Astrocyte (in vitro differentiated cells and primary cell): ENCODE results near the gene MTUS2. TPM values are rescaled to one million over a fixed set of nuclear protein-coding genes. Genes with fewer than 3 reads are reported as not detected.

Experiments used
- DNase-seq: peaks from one replicate; pipeline ENCODE4 v3.0.0-alpha.2; 2010; ENCODE audit warnings: low read depth
- FAIRE-seq: peaks from 2 replicates; lab custom pipeline; 2011; peaks lifted over from hg19 to GRCh38; lab: Jason Lieb, UNC
- H2AFZ ChIP-seq: 2 replicates; pipeline ENCODE4 v1.6.0; 2012; ENCODE audit warnings: low read depth, low read length, inconsistent platforms
- H3K27ac ChIP-seq: 2 replicates; pipeline ENCODE4 v1.5.1; 2011; ENCODE audit warnings: low read depth, low read length, inconsistent platforms
- H3K27me3 ChIP-seq: 2 replicates; pipeline ENCODE4 v1.6.0; 2011; ENCODE audit warnings: low read length, inconsistent platforms; ENCODE audit not compliant: insufficient read depth
- H3K36me3 ChIP-seq: 2 replicates; pipeline ENCODE4 v1.5.1; 2011; ENCODE audit warnings: low read length, inconsistent platforms; ENCODE audit not compliant: insufficient read depth
- H3K4me1 ChIP-seq: 2 replicates; pipeline ENCODE4 v1.5.1; 2011; ENCODE audit warnings: low read length, inconsistent platforms; ENCODE audit not compliant: insufficient read depth
- H3K4me2 ChIP-seq: 2 replicates; pipeline ENCODE4 v1.6.0; 2012; ENCODE audit warnings: low read length, inconsistent platforms
- H3K4me3 ChIP-seq: 2 replicates; pipeline ENCODE4 v1.5.1; 2011; ENCODE audit warnings: low read depth, mild to moderate bottlenecking, low read length, inconsistent platforms; ENCODE audit not compliant: insufficient read depth
- H3K79me2 ChIP-seq: 2 replicates; pipeline ENCODE4 v1.6.0; 2012; ENCODE audit warnings: mild to moderate bottlenecking, low read length, inconsistent platforms; ENCODE audit not compliant: insufficient read depth
- H3K9ac ChIP-seq: 2 replicates; pipeline ENCODE4 v1.6.0; 2012; ENCODE audit warnings: mild to moderate bottlenecking, low read length, inconsistent platforms
- H3K9me3 ChIP-seq: 2 replicates; pipeline ENCODE4 v1.5.1; 2012; ENCODE audit warnings: low read depth, mild to moderate bottlenecking, low read length, inconsistent platforms; ENCODE audit not compliant: insufficient read depth
- H4K20me1 ChIP-seq: 2 replicates; pipeline ENCODE4 v1.6.0; 2012; ENCODE audit warnings: low read length, inconsistent platforms; ENCODE audit not compliant: insufficient read depth
- H3K27ac Mint-ChIP-seq: one replicate; pipeline ENCODE4 v1.8.0; 2021; ENCODE audit warnings: mild to moderate bottlenecking, mixed read lengths; ENCODE audit not compliant: unreplicated experiment
- H3K27me3 Mint-ChIP-seq: one replicate; pipeline ENCODE4 v1.8.0; 2021; ENCODE audit warnings: low read depth, mixed read lengths; ENCODE audit not compliant: unreplicated experiment
- H3K36me3 Mint-ChIP-seq: one replicate; pipeline ENCODE4 v1.8.0; 2021; ENCODE audit warnings: low read depth, mixed read lengths; ENCODE audit not compliant: unreplicated experiment
- H3K4me1 Mint-ChIP-seq: one replicate; pipeline ENCODE4 v1.8.0; 2021; ENCODE audit warnings: low read depth, mixed read lengths; ENCODE audit not compliant: unreplicated experiment
- H3K4me3 Mint-ChIP-seq: one replicate; pipeline ENCODE4 v1.8.0; 2021; ENCODE audit warnings: mild to moderate bottlenecking, moderate library complexity, mixed read lengths; ENCODE audit not compliant: unreplicated experiment
- H3K9me3 Mint-ChIP-seq: one replicate; pipeline ENCODE4 v1.8.0; 2021; ENCODE audit warnings: mild to moderate bottlenecking, mixed read lengths; ENCODE audit not compliant: unreplicated experiment
- EZH2 ChIP-seq: IDR thresholded peaks from 2 replicates; pipeline ENCODE4 v1.6.1; 2012; ENCODE audit warnings: mild to moderate bottlenecking, low read length, inconsistent platforms; ENCODE audit not compliant: insufficient read depth
- total RNA-seq: library from RNA; stranded (reverse); gene quantifications from 2 replicates; pipeline ENCODE4 v1.2.1, GENCODE V29; 2021
- TF ChIP-seq, protein P1 (sequence below): IDR thresholded peaks from 2 replicates; pipeline ENCODE4 v1.5.1; 2011; ENCODE audit warnings: low read depth, mild to moderate bottlenecking, inconsistent platforms, low read length, moderate library complexity; ENCODE audit not compliant: insufficient read depth

The MTUS2 gene
- total RNA-seq, 1 donor from 2014 or later = 0.50 TPM

GRCh38 chr13:29081036-29081435 is 260.9 kb downstream of the MTUS2 start:
- H3K27me3 ChIP-seq = no peaks in the 10 kb centered on the region
- Mint-ChIP-seq H3K4me1 (no peaks in the 10 kb centered on the region), H3K9me3 (no peaks in the 10 kb centered on the region), H3K27ac (no peak overlapping the region), H3K27me3 (no peaks in the 10 kb centered on the region), H3K4me3 (no peak overlapping the region), H3K36me3 (no peaks in the 10 kb centered on the region)
- H3K4me1 ChIP-seq = no peaks in the 10 kb centered on the region
- no peak overlapping the region for H3K4me2 ChIP-seq
- no peaks in the 10 kb centered on the region for H4K20me1 ChIP-seq
- no peaks in the 10 kb centered on the region for H3K9me3 ChIP-seq
- no peak overlapping the region for H3K27ac ChIP-seq
- H3K4me3 ChIP-seq = no peak overlapping the region
- H3K9ac ChIP-seq = no peak overlapping the region
- no peak overlapping the region for H2AFZ ChIP-seq
- DNase-seq = no peak
- H3K36me3 ChIP-seq = no peaks in the 10 kb centered on the region
- H3K79me2 ChIP-seq = no peaks in the 10 kb centered on the region
- TF ChIP-seq EZH2 = no peak
- TF ChIP-seq, protein P1, sequence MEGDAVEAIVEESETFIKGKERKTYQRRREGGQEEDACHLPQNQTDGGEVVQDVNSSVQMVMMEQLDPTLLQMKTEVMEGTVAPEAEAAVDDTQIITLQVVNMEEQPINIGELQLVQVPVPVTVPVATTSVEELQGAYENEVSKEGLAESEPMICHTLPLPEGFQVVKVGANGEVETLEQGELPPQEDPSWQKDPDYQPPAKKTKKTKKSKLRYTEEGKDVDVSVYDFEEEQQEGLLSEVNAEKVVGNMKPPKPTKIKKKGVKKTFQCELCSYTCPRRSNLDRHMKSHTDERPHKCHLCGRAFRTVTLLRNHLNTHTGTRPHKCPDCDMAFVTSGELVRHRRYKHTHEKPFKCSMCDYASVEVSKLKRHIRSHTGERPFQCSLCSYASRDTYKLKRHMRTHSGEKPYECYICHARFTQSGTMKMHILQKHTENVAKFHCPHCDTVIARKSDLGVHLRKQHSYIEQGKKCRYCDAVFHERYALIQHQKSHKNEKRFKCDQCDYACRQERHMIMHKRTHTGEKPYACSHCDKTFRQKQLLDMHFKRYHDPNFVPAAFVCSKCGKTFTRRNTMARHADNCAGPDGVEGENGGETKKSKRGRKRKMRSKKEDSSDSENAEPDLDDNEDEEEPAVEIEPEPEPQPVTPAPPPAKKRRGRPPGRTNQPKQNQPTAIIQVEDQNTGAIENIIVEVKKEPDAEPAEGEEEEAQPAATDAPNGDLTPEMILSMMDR = no peak
- FAIRE-seq = no peak

- H3K27me3 ChIP-seq = no peaks in the 10 kb centered on the region
- DNase-seq = no peak
- H3K9ac ChIP-seq = no peak overlapping the region
- no peaks in the 10 kb centered on the region for H3K79me2 ChIP-seq
- no peaks in the 10 kb centered on the region for H3K36me3 ChIP-seq
- H3K27me3 Mint-ChIP-seq = no peaks in the 10 kb centered on the region
- H3K36me3 Mint-ChIP-seq = no peaks in the 10 kb centered on the region
- TF ChIP-seq EZH2 = no peak
- TF ChIP-seq, protein P1 = no peak
- no peak overlapping the region for H3K27ac Mint-ChIP-seq
- no peaks in the 10 kb centered on the region for H3K4me1 Mint-ChIP-seq
- H3K4me3 ChIP-seq = no peak overlapping the region
- H3K9me3 Mint-ChIP-seq = no peaks in the 10 kb centered on the region
- no peaks in the 10 kb centered on the region for H4K20me1 ChIP-seq
- H3K27ac ChIP-seq = no peak overlapping the region
- no peaks in the 10 kb centered on the region for H3K4me1 ChIP-seq
- no peak overlapping the region for H2AFZ ChIP-seq
- H3K4me2 ChIP-seq = no peak overlapping the region
- no peaks in the 10 kb centered on the region for H3K9me3 ChIP-seq
- H3K4me3 Mint-ChIP-seq = no peak overlapping the region
- FAIRE-seq = no peak
These were observed 261.7 kb downstream of the MTUS2 start for GRCh38 chr13:29081697-29082440.

GRCh38 chr13:29099781-29100406 is 279.8 kb downstream of the MTUS2 start:
- no peaks in the 10 kb centered on the region for H3K36me3 Mint-ChIP-seq
- no peaks in the 10 kb centered on the region for H3K4me1 ChIP-seq
- peaks cover 3% of the 10 kb centered on the region for H3K9me3 Mint-ChIP-seq
- H3K9me3 ChIP-seq = no peaks in the 10 kb centered on the region
- H3K9ac ChIP-seq = no peak overlapping the region
- H3K4me3 ChIP-seq = no peak overlapping the region
- no peak for TF ChIP-seq EZH2
- no peaks in the 10 kb centered on the region for H3K27me3 Mint-ChIP-seq
- no peak overlapping the region for H3K4me3 Mint-ChIP-seq
- no peak overlapping the region for H3K27ac ChIP-seq
- FAIRE-seq = no peak
- no peak overlapping the region for H2AFZ ChIP-seq
- peaks cover 18% of the 10 kb centered on the region for H3K4me1 Mint-ChIP-seq
- no peak for DNase-seq
- no peaks in the 10 kb centered on the region for H3K27me3 ChIP-seq
- no peak overlapping the region for H3K27ac Mint-ChIP-seq
- no peaks in the 10 kb centered on the region for H3K79me2 ChIP-seq
- no peak overlapping the region for H3K4me2 ChIP-seq
- no peaks in the 10 kb centered on the region for H3K36me3 ChIP-seq
- no peaks in the 10 kb centered on the region for H4K20me1 ChIP-seq
